PC-3 (cell line): ENCODE measurements around the gene IL3. TPM values are rescaled to one million over a fixed set of nuclear protein-coding genes. Genes with fewer than 3 reads are reported as not detected.

Source experiments
- ATAC-seq: fragments of 200-7000 bp; cut with Tn5 transposase; 2 replicates; pipeline ENCODE4 v1.9.1; 2020; ENCODE audit warnings: mild to moderate bottlenecking, moderate library complexity
- Bru-seq: library from RNA; stranded (reverse); fragments of 400-500 nt; gene quantifications from one replicate; lab custom pipeline; 2021; lab: Mats Ljungman, UMichigan
- BruChase-seq, 2 experiments: library from RNA; stranded (reverse); fragments of 400-500 nt; gene quantifications; one replicate each; lab custom pipeline; 2021; lab: Mats Ljungman, UMichigan
- BruUV-seq: library from RNA; stranded (reverse); fragments of 400-500 nt; replicated peaks from 2 replicates; lab custom pipeline; 2021; lab: Mats Ljungman, UMichigan
- CTCF ChIA-PET: fragments of 300-600 bp; sonication (Branson Sonifier 250); formaldehyde crosslinking; loops from one replicate; lab custom pipeline; 2022; ENCODE audit warnings: antibody characterized with exemption; lab: Charles Lee
- POLR2A ChIA-PET: fragments of 300-600 bp; sonication (Branson Sonifier 250); formaldehyde crosslinking; loops from one replicate; lab custom pipeline; 2022; ENCODE audit warnings: antibody characterized with exemption; ENCODE audit not compliant: unreplicated experiment; lab: Charles Lee
- DNase-seq: peaks from one replicate; pipeline ENCODE4 v3.0.0-alpha.2; 2015
- H2AFZ ChIP-seq: fragments of 300-600 bp; sonication (generic); 2 replicates; pipeline ENCODE4 v1.6.0; 2016; ENCODE audit warnings: antibody characterized with exemption, low read length
- H3F3A ChIP-seq: fragments of 300-600 bp; sonication (generic); one replicate; pipeline ENCODE4 v1.6.0; 2017; ENCODE audit warnings: antibody characterized with exemption, low read length, control low read depth, mild to moderate bottlenecking; ENCODE audit not compliant: unreplicated experiment
- H3K27ac ChIP-seq: fragments of 300-600 bp; sonication (generic); 2 replicates; pipeline ENCODE4 v1.5.1; 2016; ENCODE audit warnings: mild to moderate bottlenecking, low read length
- H3K27me3 ChIP-seq: fragments of 300-600 bp; sonication (generic); 2 replicates; pipeline ENCODE4 v1.6.1; 2016; ENCODE audit warnings: low read length, mixed read lengths
- H3K36me3 ChIP-seq: fragments of 300-600 bp; sonication (generic); 2 replicates; pipeline ENCODE4 v1.6.1; 2016; ENCODE audit warnings: low read depth, mixed run types, low read length, mixed read lengths
- H3K4me1 ChIP-seq: fragments of 300-600 bp; sonication (generic); 2 replicates; pipeline ENCODE4 v1.5.1; 2016; ENCODE audit warnings: low read length; ENCODE audit not compliant: insufficient read depth
- H3K4me2 ChIP-seq: fragments of 300-600 bp; sonication (generic); 2 replicates; pipeline ENCODE4 v1.6.0; 2016; ENCODE audit warnings: low read length
- H3K4me3 ChIP-seq: fragments of 300-600 bp; sonication (generic); 2 replicates; pipeline ENCODE4 v1.5.1; 2016; ENCODE audit warnings: mild to moderate bottlenecking, low read length, mixed read lengths
- H3K79me2 ChIP-seq: fragments of 300-600 bp; sonication (generic); 2 replicates; pipeline ENCODE4 v1.6.1; 2017; ENCODE audit warnings: low read length, mixed read lengths
- H3K9ac ChIP-seq: fragments of 300-600 bp; sonication (generic); 2 replicates; pipeline ENCODE4 v1.6.0; 2016; ENCODE audit warnings: mild to moderate bottlenecking, low read length
- H3K9me2 ChIP-seq: fragments of 300-600 bp; sonication (generic); replicated peaks from 2 replicates; pipeline ENCODE4 v1.6.1; 2016; ENCODE audit warnings: mixed run types, low read length, mixed read lengths
- H3K9me3 ChIP-seq: fragments of 300-600 bp; sonication (generic); 2 replicates; pipeline ENCODE4 v1.6.1; 2016; ENCODE audit warnings: low read length, mixed read lengths
- H4K20me1 ChIP-seq: fragments of 300-600 bp; sonication (generic); 2 replicates; pipeline ENCODE4 v1.6.1; 2016; ENCODE audit warnings: low read length, mixed read lengths
- EZH2 ChIP-seq: fragments of 300-600 bp; sonication (generic); IDR thresholded peaks from one replicate; pipeline ENCODE4 v1.6.1; 2017; ENCODE audit warnings: antibody characterized with exemption, mild to moderate bottlenecking, low read length; ENCODE audit not compliant: unreplicated experiment
- EZH2phosphoT487 ChIP-seq: fragments of 300-600 bp; sonication (generic); IDR thresholded peaks from 2 replicates; pipeline ENCODE4 v1.6.1; 2018; ENCODE audit warnings: mild to moderate bottlenecking, antibody characterized with exemption, low read length, borderline replicate concordance
- intact Hi-C: fragments of 100-400 bp; cut with micrococcal nuclease; formaldehyde crosslinking; loops from 2 replicates; pipeline ENCODE4 v1.9.0; 2023
- long read RNA-seq: library from polyadenylated mRNA; unstranded; transcript quantifications from one replicate; pipeline ENCODE4 v2.0.0, GENCODE V29; 2021; ENCODE audit not compliant: unreplicated experiment
- total RNA-seq: library from RNA; depleted of rRNA; stranded (reverse); fragments of >200 nt; gene quantifications from 2 replicates; pipeline ENCODE4 v1.2.3, GENCODE V29; 2014; rRNA removed
- TF ChIP-seq, protein P1 (sequence below): fragments of 300-600 bp; sonication (generic); conservative IDR thresholded peaks from 2 replicates; pipeline ENCODE4 v1.5.1; 2017; ENCODE audit warnings: antibody characterized with exemption, low read depth, mild to moderate bottlenecking, low read length

Gene IL3
- total RNA-seq (not detected in 2 replicates), Bru-seq, nascent RNA (not detected), BruChase-seq, experiment 1, labeled RNA remaining after a 6-hour chase (not detected), BruChase-seq, experiment 2, labeled RNA remaining after a 2-hour chase (not detected)
- long read RNA-seq: 0 reads

DNA sequence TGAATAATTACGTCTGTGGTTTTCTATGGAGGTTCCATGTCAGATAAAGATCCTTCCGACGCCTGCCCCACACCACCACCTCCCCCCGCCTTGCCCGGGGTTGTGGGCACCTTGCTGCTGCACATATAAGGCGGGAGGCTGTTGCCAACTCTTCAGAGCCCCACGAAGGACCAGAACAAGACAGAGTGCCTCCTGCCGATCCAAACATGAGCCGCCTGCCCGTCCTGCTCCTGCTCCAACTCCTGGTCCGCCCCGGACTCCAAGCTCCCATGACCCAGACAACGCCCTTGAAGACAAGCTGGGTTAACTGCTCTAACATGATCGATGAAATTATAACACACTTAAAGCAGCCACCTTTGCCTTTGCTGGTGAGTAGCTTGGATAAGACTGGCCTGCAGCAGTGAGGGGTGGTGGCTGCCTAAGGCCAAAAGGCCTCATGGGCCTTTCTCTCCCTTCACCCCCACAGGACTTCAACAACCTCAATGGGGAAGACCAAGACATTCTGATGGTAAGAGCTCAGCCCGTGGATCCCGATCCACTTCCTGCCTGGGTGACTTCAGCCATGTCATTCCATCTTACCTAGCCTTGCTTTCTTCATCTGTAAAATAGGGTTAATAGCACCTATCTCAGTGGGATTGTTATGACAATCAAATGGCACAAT is at the start of gene IL3:
Gene IL3 (plus strand): TSS at position 155 of the 661 bp plus-strand sequence. CDS start 52 bp downstream, at position 207.
- CTCF ChIA-PET: interaction anchor here (0.8 kb wide), 1 partner anchor 34 kb away, joined by 7 read pairs; no protein-coding TSS in a partner anchor
- Histone ChIP-seq H3K79me2 (no peaks in the 10 kb centered on the region), H3K27me3 (no peaks in the 10 kb centered on the region), H4K20me1 (no peaks in the 10 kb centered on the region), H3K4me2 (no peak within 1 kb of the TSS), H2AFZ (no peak within 1 kb of the TSS), H3K9me3 (no peaks in the 10 kb centered on the region), H3K4me1 (peaks cover 6% of the 10 kb centered on the region), H3K36me3 (no peaks in the 10 kb centered on the region), H3F3A (no peaks in the 10 kb centered on the region), H3K9me2 (no peaks in the 10 kb centered on the region), H3K4me3 (no peak within 1 kb of the TSS), H3K9ac (no peak within 1 kb of the TSS), H3K27ac (no peak within 1 kb of the TSS)
- POLR2A ChIA-PET: no interaction called here
- no peak for ATAC-seq
- BruUV-seq: no TSS peak
- intact Hi-C loops: loop anchor here (5.0 kb wide), 1 partner anchor 638 kb away; no protein-coding TSS in a partner anchor
- no peak for TF ChIP-seq EZH2
- TF ChIP-seq, protein P1, sequence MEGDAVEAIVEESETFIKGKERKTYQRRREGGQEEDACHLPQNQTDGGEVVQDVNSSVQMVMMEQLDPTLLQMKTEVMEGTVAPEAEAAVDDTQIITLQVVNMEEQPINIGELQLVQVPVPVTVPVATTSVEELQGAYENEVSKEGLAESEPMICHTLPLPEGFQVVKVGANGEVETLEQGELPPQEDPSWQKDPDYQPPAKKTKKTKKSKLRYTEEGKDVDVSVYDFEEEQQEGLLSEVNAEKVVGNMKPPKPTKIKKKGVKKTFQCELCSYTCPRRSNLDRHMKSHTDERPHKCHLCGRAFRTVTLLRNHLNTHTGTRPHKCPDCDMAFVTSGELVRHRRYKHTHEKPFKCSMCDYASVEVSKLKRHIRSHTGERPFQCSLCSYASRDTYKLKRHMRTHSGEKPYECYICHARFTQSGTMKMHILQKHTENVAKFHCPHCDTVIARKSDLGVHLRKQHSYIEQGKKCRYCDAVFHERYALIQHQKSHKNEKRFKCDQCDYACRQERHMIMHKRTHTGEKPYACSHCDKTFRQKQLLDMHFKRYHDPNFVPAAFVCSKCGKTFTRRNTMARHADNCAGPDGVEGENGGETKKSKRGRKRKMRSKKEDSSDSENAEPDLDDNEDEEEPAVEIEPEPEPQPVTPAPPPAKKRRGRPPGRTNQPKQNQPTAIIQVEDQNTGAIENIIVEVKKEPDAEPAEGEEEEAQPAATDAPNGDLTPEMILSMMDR: no peak
- no peak for TF ChIP-seq EZH2phosphoT487
- no peak for DNase-seq

- no peaks in the 10 kb centered on the region for H4K20me1 ChIP-seq
- no peaks in the 10 kb centered on the region for H3K36me3 ChIP-seq
- TF ChIP-seq EZH2 (no peak), EZH2phosphoT487 (no peak)
- TF ChIP-seq, protein P1: no peak
- BruUV-seq: no TSS peak
- H3K27ac ChIP-seq: no peak overlapping the region
- H2AFZ ChIP-seq: no peak overlapping the region
- H3K9ac ChIP-seq: no peak overlapping the region
- peak overlapping the region; percentile 65; the same call in 1 of the 2 replicates for H3K4me3 ChIP-seq
- H3K9me2 ChIP-seq: no peaks in the 10 kb centered on the region
- no peaks in the 10 kb centered on the region for H3K27me3 ChIP-seq
- DNase-seq (no peak), ATAC-seq (no peak)
- ChIA-PET POLR2A (no interaction called here), CTCF (no interaction called here)
- no peaks in the 10 kb centered on the region for H3F3A ChIP-seq
- no peaks in the 10 kb centered on the region for H3K4me1 ChIP-seq
- peak overlapping the region; percentile 87 for H3K4me2 ChIP-seq
- no peaks in the 10 kb centered on the region for H3K79me2 ChIP-seq
- intact Hi-C loops: loop anchor here (10.0 kb wide), 1 partner anchor 454 kb away; no protein-coding TSS in a partner anchor
- no peaks in the 10 kb centered on the region for H3K9me3 ChIP-seq
Measured at GRCh38 chr5:132010989-132011621, 49.4 kb upstream of the IL3 start.
